ENCODE measurements around the gene PSMB4. TPM values are rescaled to one million over a fixed set of nuclear protein-coding genes. Genes with fewer than 3 reads are reported as not detected.
A peak's percentile ranks its signal among the peaks of the same experiment; 100 is the strongest.
"Not testable (repeated sequence)": the region's sequence is repeated elsewhere in the genome, so short reads cannot be mapped to it uniquely, and the experiment has no call there.

The PSMB4 gene
- 100 to 1,000 TPM; 119 to 223 (median 167) TPM for total RNA-seq

- TF ChIP-seq CTCF (IDR thresholded peaks at IDR 0.05), result peak in 3 of 6 experiments; percentile 40 to 54 (median 46)
- peak; percentile 36 to 65 for TF ChIP-seq POLR2A (IDR thresholded peaks at IDR 0.05)
- Histone ChIP-seq H3K4me3 (peak within 1 kb of the TSS; percentile 72 to 79 (median 76)), H3K27ac (peak within 1 kb of the TSS; percentile 76 to 90 (median 88)), H3K36me3 (peaks cover 0 to 23% (median 0%) of the 10 kb centered on the region in 3 donors), H3K4me1 (peaks cover 0 to 16% (median 4%) of the 10 kb centered on the region in 4 donors), H3K9me3 (no peaks in the 10 kb centered on the region), H3K27me3 (no peaks in the 10 kb centered on the region)
- peak; percentile 80 to 95 (median 83) for DNase-seq
Measured at GRCh38 chr1:151399324-151400171, at the start of gene PSMB4. TSS of gene PSMB4 (plus strand) at chr1:151399573. CDS start at chr1:151399588, 15 bp downstream.

- H3K27me3 ChIP-seq, H3K4me3 ChIP-seq, H3K9me3 ChIP-seq, H3K36me3 ChIP-seq, DNase-seq, H3K27ac ChIP-seq: not testable (repeated sequence)
- H3K4me1 ChIP-seq, result peaks cover 0 to 11% (median 7%) of the 10 kb centered on the region in 4 donors
Measured at GRCh38 chr1:151350323-151350722, 49.0 kb upstream of the PSMB4 start.

GRCh38 chr1:151352021-151352718 lies 47.2 kb upstream of the PSMB4 start:
- Histone ChIP-seq H3K4me1 (peaks cover 0 to 4% (median 0%) of the 10 kb centered on the region in 4 donors), H3K9me3 (no peaks in the 10 kb centered on the region), H3K27ac (no peak overlapping the region), H3K36me3 (no peaks in the 10 kb centered on the region), H3K4me3 (no peak overlapping the region), H3K27me3 (no peaks in the 10 kb centered on the region)
- TF ChIP-seq POLR2A (IDR thresholded peaks at IDR 0.05) (no peak), CTCF (IDR thresholded peaks at IDR 0.05) (no peak)
- DNase-seq, result no peak

DNA sequence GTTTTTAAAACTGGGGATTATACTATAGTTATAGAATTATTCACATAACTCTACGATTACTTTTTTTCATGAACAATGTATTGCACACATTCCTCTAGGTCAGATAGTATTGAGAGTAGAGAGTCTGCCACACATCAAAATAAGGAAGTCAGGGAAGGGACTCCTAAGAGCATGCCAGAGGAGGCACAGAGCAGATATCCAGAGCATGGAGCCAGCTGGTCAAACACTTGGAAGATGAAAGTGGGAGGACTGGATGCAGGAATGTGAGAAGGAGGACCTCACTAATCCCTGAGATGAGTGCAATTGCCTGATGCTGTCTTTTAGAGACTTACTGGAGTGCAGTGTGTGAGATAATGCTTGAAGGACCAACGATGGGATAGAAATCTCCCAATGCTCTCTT lies 42.7 kb upstream of the PSMB4 start:
- H3K36me3 ChIP-seq, result no peaks in the 10 kb centered on the region
- no peak overlapping the region for H3K27ac ChIP-seq
- no peaks in the 10 kb centered on the region for H3K4me1 ChIP-seq
- TF ChIP-seq POLR2A (IDR thresholded peaks at IDR 0.05) (no peak), CTCF (IDR thresholded peaks at IDR 0.05) (no peak)
- H3K27me3 ChIP-seq, result no peaks in the 10 kb centered on the region
- H3K9me3 ChIP-seq, result no peaks in the 10 kb centered on the region
- DNase-seq, result no peak
- H3K4me3 ChIP-seq, result no peak overlapping the region

DNA sequence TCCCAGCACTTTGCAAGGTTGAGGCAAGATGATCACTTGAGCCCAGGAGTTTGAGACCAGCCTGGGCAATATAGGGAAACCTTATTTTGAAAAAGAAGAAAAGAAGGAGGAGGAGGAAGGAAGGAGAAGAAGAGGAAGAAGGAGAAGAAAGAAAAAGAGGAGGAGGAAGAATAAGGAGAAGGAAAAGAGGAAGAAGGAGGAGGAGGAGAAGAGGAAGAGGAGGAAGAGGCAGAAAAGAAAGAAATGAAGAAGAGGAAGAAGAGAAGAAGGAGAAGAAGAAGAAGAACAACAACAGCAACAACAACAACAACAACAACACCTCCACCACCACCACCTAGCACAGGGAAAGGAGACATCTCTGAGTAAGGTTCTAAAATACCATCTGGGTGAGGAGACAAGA lies 37.5 kb upstream of the PSMB4 start:
- no peak for DNase-seq
- no peaks in the 10 kb centered on the region for H3K4me1 ChIP-seq
- no peak overlapping the region for H3K27ac ChIP-seq
- TF ChIP-seq POLR2A (IDR thresholded peaks at IDR 0.05), result no peak
- no peak for TF ChIP-seq CTCF (IDR thresholded peaks at IDR 0.05)
- peaks cover 0 to 5% (median 2%) of the 10 kb centered on the region in 4 donors for H3K9me3 ChIP-seq
- no peak overlapping the region for H3K4me3 ChIP-seq
- peaks cover 0 to 37% (median 0%) of the 10 kb centered on the region in 3 donors for H3K36me3 ChIP-seq
- no peaks in the 10 kb centered on the region for H3K27me3 ChIP-seq
